CD14-positive monocyte (primary cell): ENCODE results near the gene INPP5E. TPM values are rescaled to one million over a fixed set of nuclear protein-coding genes. Genes with fewer than 3 reads are reported as not detected.

Experiments
- DNase-seq, 3 donors: peaks; one replicate each; pipeline ENCODE4 v3.0.0-alpha.2; 2011 to 2022
- H2AFZ ChIP-seq: 2 replicates; pipeline ENCODE4 v1.6.0; 2012; ENCODE audit warnings: mild to moderate bottlenecking, low read depth, low read length, inconsistent platforms; ENCODE audit not compliant: insufficient read depth, poor library complexity, severe bottlenecking
- H3K27ac ChIP-seq, 2 donors: 1 replicate in 1 of 2; 2 replicates in 1 of 2; pipeline ENCODE4 v1.5.1; 2012 to 2013; ENCODE audit warnings: low read length in 2 of 2, control low read depth in 1 of 2, inconsistent platforms in 1 of 2, low read depth in 1 of 2, mild to moderate bottlenecking in 1 of 2
- H3K27me3 ChIP-seq, 2 donors: one replicate each; pipeline versions ENCODE4 v1.6.0 to v1.6.1; 2011 to 2013; ENCODE audit warnings: low read length in 2 of 2; ENCODE audit not compliant: control insufficient read depth in 2 of 2, insufficient read depth in 2 of 2
- H3K36me3 ChIP-seq, 2 donors: replicated peaks in 1 of 2; 1 replicate in 1 of 2; 2 replicates in 1 of 2; pipeline versions ENCODE4 v1.5.1 to v1.6.1; 2012 to 2013; ENCODE audit warnings: low read length in 2 of 2, control low read depth in 1 of 2, inconsistent platforms in 1 of 2, mild to moderate bottlenecking in 1 of 2; ENCODE audit not compliant: insufficient read depth in 2 of 2, control insufficient read depth in 1 of 2
- H3K4me1 ChIP-seq, 2 donors: 1 replicate in 1 of 2; 2 replicates in 1 of 2; pipeline versions ENCODE4 v1.5.1 to v1.6.1; 2012 to 2013; ENCODE audit warnings: low read length in 2 of 2, control low read depth in 1 of 2, inconsistent platforms in 1 of 2, mild to moderate bottlenecking in 1 of 2, moderate library complexity in 1 of 2; ENCODE audit not compliant: insufficient read depth in 2 of 2, control insufficient read depth in 1 of 2
- H3K4me2 ChIP-seq: replicated peaks from 2 replicates; pipeline ENCODE3; 2012; ENCODE audit warnings: low read length, moderate library complexity, mild to moderate bottlenecking; ENCODE audit not compliant: poor library complexity, severe bottlenecking; ENCODE audit errors: extremely low read depth
- H3K4me3 ChIP-seq, 3 experiments: fragments of 200-600 bp in 1 of 3; sonication (generic) in 1 of 3; replicated peaks in 1 of 3; 1 replicate in 2 of 3; 2 replicates in 1 of 3; pipeline ENCODE4 v1.5.1; 2011 to 2013; ENCODE audit warnings: low read length in 3 of 3, mild to moderate bottlenecking in 3 of 3, control low read depth in 2 of 3, low read depth in 2 of 3, inconsistent platforms in 1 of 3, moderate library complexity in 1 of 3
- H3K79me2 ChIP-seq: 2 replicates; pipeline ENCODE4 v1.6.0; 2012; ENCODE audit warnings: mild to moderate bottlenecking, control low read depth, inconsistent platforms, low read length, moderate library complexity; ENCODE audit not compliant: insufficient read depth
- H3K9ac ChIP-seq: 2 replicates; pipeline ENCODE4 v1.6.0; 2017; ENCODE audit warnings: low read length, mild to moderate bottlenecking; ENCODE audit not compliant: insufficient read depth, poor library complexity, severe bottlenecking
- H3K9me3 ChIP-seq, 2 donors: replicated peaks in 1 of 2; 1 replicate in 1 of 2; 2 replicates in 1 of 2; pipeline versions ENCODE4 v1.5.1 to v1.6.1; 2012 to 2013; ENCODE audit warnings: low read length in 2 of 2, control low read depth in 1 of 2; ENCODE audit not compliant: control insufficient read depth in 1 of 2, insufficient read depth in 1 of 2
- H4K20me1 ChIP-seq: 2 replicates; pipeline ENCODE4 v1.6.0; 2012; ENCODE audit warnings: mild to moderate bottlenecking, low read length, control low read depth, moderate library complexity; ENCODE audit not compliant: insufficient read depth
- H3K27ac Mint-ChIP-seq, 7 donors: one replicate each; pipeline ENCODE4 v1.8.0; 2020; ENCODE audit warnings: mild to moderate bottlenecking in 7 of 7, mixed read lengths in 7 of 7, moderate library complexity in 6 of 7, inconsistent platforms in 2 of 7
- H3K27me3 Mint-ChIP-seq, 3 donors: one replicate each; pipeline ENCODE4 v1.8.0; 2021 to 2022; ENCODE audit warnings: low read depth in 3 of 3, mild to moderate bottlenecking in 3 of 3, mixed read lengths in 3 of 3, moderate library complexity in 3 of 3, inconsistent platforms in 1 of 3
- H3K36me3 Mint-ChIP-seq, 2 donors: one replicate each; pipeline ENCODE4 v1.8.0; 2020; ENCODE audit warnings: mixed read lengths in 2 of 2, inconsistent platforms in 1 of 2, mild to moderate bottlenecking in 1 of 2
- H3K4me1 Mint-ChIP-seq: one replicate; pipeline ENCODE4 v1.8.0; 2020; ENCODE audit warnings: mild to moderate bottlenecking, mixed read lengths
- H3K4me3 Mint-ChIP-seq, 2 donors: one replicate each; pipeline ENCODE4 v1.8.0; 2020; ENCODE audit warnings: mild to moderate bottlenecking in 2 of 2, mixed read lengths in 2 of 2, moderate library complexity in 1 of 2
- H3K9me3 Mint-ChIP-seq, 7 donors: one replicate each; pipeline ENCODE4 v1.8.0; 2020 to 2022; ENCODE audit warnings: mixed read lengths in 7 of 7, mild to moderate bottlenecking in 6 of 7, moderate library complexity in 6 of 7, inconsistent platforms in 2 of 7
- CTCF ChIP-seq: fragments of 200-600 bp; IDR thresholded peaks from one replicate; pipeline ENCODE4 v1.8.0; 2022; ENCODE audit warnings: antibody characterized with exemption, mild to moderate bottlenecking
- WGBS: methylation state at CpG from one replicate; pipeline ENCODE4 v1.1.5; 2013; ENCODE audit warnings: missing lambda C conversion rate; ENCODE audit not compliant: insufficient coverage; 5-methylcytosine and 5-hydroxymethylcytosine counted together
- intact Hi-C, 2 donors: fragments of 100-400 bp; cut with micrococcal nuclease; formaldehyde crosslinking; loops; one replicate each; pipeline versions ENCODE4 v1.15.0 to v1.15.1; 2023
- polyA plus RNA-seq, 3 donors: library from polyadenylated mRNA; depleted of rRNA in 1 of 3; unstranded in 2 of 3; stranded (reverse) in 1 of 3; fragments of 300-500 nt in 2 of 3; fragments of >200 nt in 1 of 3; fragmentation: Illumina TruSeq in 2 of 3; gene quantifications; 1 replicate in 2 of 3; 2 replicates in 1 of 3; pipeline ENCODE4 v1.2.3, GENCODE V29; 2012 to 2021

Gene INPP5E
- polyA plus RNA-seq, 3 donors, result 1.0 to 8.0 (median 1.0) TPM

- Histone ChIP-seq H3K4me2 (no peak overlapping the region), H3K4me3 (no peak overlapping the region), H3K27ac (no peak overlapping the region), H3K4me1 (no peaks in the 10 kb centered on the region), H3K79me2 (peaks cover 100% of the 10 kb centered on the region), H4K20me1 (peaks cover 100% of the 10 kb centered on the region), H3K9ac (no peak overlapping the region), H3K36me3 (peaks cover 83 to 100% of the 10 kb centered on the region in 2 donors), H2AFZ (no peak overlapping the region), H3K27me3 (no peaks in the 10 kb centered on the region), H3K9me3 (no peaks in the 10 kb centered on the region)
- Mint-ChIP-seq H3K4me1 (no peaks in the 10 kb centered on the region), H3K36me3 (peaks cover 77 to 99% of the 10 kb centered on the region in 2 donors), H3K4me3 (no peak overlapping the region), H3K27ac (peak overlapping the region in 2 of 7 donors; percentile 58 to 68), H3K27me3 (peaks cover 0 to 1% (median 1%) of the 10 kb centered on the region in 3 donors), H3K9me3 (no peaks in the 10 kb centered on the region)
- TF ChIP-seq CTCF, result no peak
- intact Hi-C loops, result no loop called here
- no peak for DNase-seq
- WGBS, result 96% methylated on average over 31 of the region's 34 CpGs
Measured at GRCh38 chr9:136474974-136475865, 35.6 kb upstream of the INPP5E start.

- H3K79me2 ChIP-seq, result peaks cover 100% of the 10 kb centered on the region
- H3K4me1 ChIP-seq, result no peaks in the 10 kb centered on the region
- Mint-ChIP-seq H3K36me3 (peaks cover 84 to 100% of the 10 kb centered on the region in 2 donors), H3K27ac (no peak overlapping the region), H3K9me3 (no peaks in the 10 kb centered on the region), H3K4me1 (no peaks in the 10 kb centered on the region), H3K4me3 (no peak overlapping the region), H3K27me3 (peaks cover 0 to 1% (median 1%) of the 10 kb centered on the region in 3 donors)
- intact Hi-C loops, result no loop called here
- TF ChIP-seq CTCF, result no peak
- DNase-seq, result no peak
- 96% methylated on average over 27 of the region's 27 CpGs for WGBS
- peaks cover 90 to 100% of the 10 kb centered on the region in 2 donors for H3K36me3 ChIP-seq
- no peaks in the 10 kb centered on the region for H3K27me3 ChIP-seq
- no peak overlapping the region for H3K4me2 ChIP-seq
- H4K20me1 ChIP-seq, result peaks cover 100% of the 10 kb centered on the region
- H3K27ac ChIP-seq, result no peak overlapping the region
- no peak overlapping the region for H3K9ac ChIP-seq
- H2AFZ ChIP-seq, result no peak overlapping the region
- no peaks in the 10 kb centered on the region for H3K9me3 ChIP-seq
- no peak overlapping the region for H3K4me3 ChIP-seq
Measured at GRCh38 chr9:136474021-136474640, 34.5 kb upstream of the INPP5E start.
